Kidney (tissue), 22 donors: ENCODE results near the gene RNF180. TPM values are rescaled to one million over a fixed set of nuclear protein-coding genes. Genes with fewer than 3 reads are reported as not detected.
A peak's percentile ranks its signal among the peaks of the same experiment; 100 is the strongest.

Experiments used
- DNase-seq, 5 donors: peaks; one replicate each; pipeline ENCODE4 v3.0.0-alpha.2; 2013 to 2020
- FAIRE-seq: peaks from 2 replicates; lab custom pipeline; 2012; peaks lifted over from hg19 to GRCh38; lab: Jason Lieb, UNC
- H3K27ac ChIP-seq, 2 donors: one replicate each; pipeline ENCODE4 v1.7.0; 2013; ENCODE audit warnings: low read depth in 2 of 2, low read length in 2 of 2, inconsistent platforms in 1 of 2
- H3K27me3 ChIP-seq: one replicate; pipeline ENCODE4 v1.7.1; 2013; ENCODE audit warnings: low read length, inconsistent platforms; ENCODE audit not compliant: control insufficient read depth, insufficient read depth
- H3K36me3 ChIP-seq, 3 donors: one replicate each; pipeline versions ENCODE4 v1.7.0 to v1.7.1; 2013; ENCODE audit warnings: low read length in 3 of 3, control low read depth in 1 of 3, inconsistent platforms in 1 of 3; ENCODE audit not compliant: insufficient read depth in 3 of 3, control insufficient read depth in 2 of 3
- H3K4me1 ChIP-seq, 3 donors: one replicate each; pipeline versions ENCODE4 v1.7.0 to v1.7.1; 2013; ENCODE audit warnings: low read length in 3 of 3, inconsistent platforms in 1 of 3, low read depth in 1 of 3; ENCODE audit not compliant: control insufficient read depth in 2 of 3, insufficient read depth in 2 of 3
- H3K4me3 ChIP-seq, 3 donors: one replicate each; pipeline versions ENCODE4 v1.7.0 to v1.8.1; 2013; ENCODE audit warnings: low read length in 3 of 3, control low read depth in 1 of 3, inconsistent platforms in 1 of 3
- H3K9ac ChIP-seq, 3 donors: one replicate each; pipeline versions ENCODE4 v1.7.0 to v1.7.1; 2013; ENCODE audit warnings: low read length in 3 of 3, control low read depth in 1 of 3, inconsistent platforms in 1 of 3
- H3K9me3 ChIP-seq, 3 donors: one replicate each; pipeline versions ENCODE4 v1.7.0 to v1.7.1; 2013; ENCODE audit warnings: low read length in 3 of 3, control low read depth in 1 of 3, inconsistent platforms in 1 of 3; ENCODE audit not compliant: control insufficient read depth in 2 of 3, insufficient read depth in 1 of 3
- intact Hi-C: fragments of 100-400 bp; cut with DNase I; formaldehyde crosslinking; loops from one replicate; pipeline ENCODE4 v1.11.1; 2022
- long read RNA-seq, 10 donors: library from polyadenylated mRNA in 1 of 10; unstranded in 1 of 10; transcript quantifications; one replicate each; pipeline ENCODE4 v2.0.0 and lab custom pipeline, GENCODE V29; 2021 to 2026
- polyA plus RNA-seq: library from polyadenylated mRNA; stranded (reverse); fragments of 350-450 nt; fragmentation: Illumina TruSeq; extraction: RNeasy Lipid Tissue Mini Kit (QIAGEN cat#74804); gene quantifications from one replicate; pipeline ENCODE4 v1.2.3, GENCODE V29; 2014; ENCODE audit warnings: low read depth, low replicate concordance; ENCODE audit not compliant: insufficient read depth
- total RNA-seq: library from RNA; stranded (reverse); fragmentation: NEBNext Ultra II Directional; extraction: Animal tissue kit (Norgen Biotek cat#: 25700); gene quantifications from one replicate; pipeline ENCODE4 v1.2.1, GENCODE V29; 2021
- TF ChIP-seq, protein P1 (sequence below): IDR thresholded peaks from 3 replicates; pipeline ENCODE4 v1.5.1; 2012; ENCODE audit warnings: mild to moderate bottlenecking, moderate library complexity, borderline replicate concordance; ENCODE audit not compliant: insufficient read depth; ENCODE audit errors: extremely low read depth
- donor health status: control.
- donor health status: control.
- donor health status: control.
- donor health status: control.
- donor health status: control.
- donor health status: DM: yes; HTN: yes; CAD: no.
- donor health status: Normal renal cell carcinoma (clear cell type).

The RNF180 gene
- total RNA-seq (23.0 TPM), polyA plus RNA-seq (3.8 TPM)
- long read RNA-seq, donor 1: 0 reads
- long read RNA-seq, donor 2, full-length matches to known transcripts: 1 of 1 reads
- long read RNA-seq, donor 2, partial matches to known transcripts: 0 of 1 reads
- long read RNA-seq, donor 2, other reads (novel, unspliced or antisense): 0 of 1 reads
- long read RNA-seq, donor 3, full-length matches to known transcripts: 2 of 2 reads
- long read RNA-seq, donor 3, partial matches to known transcripts: 0 of 2 reads
- long read RNA-seq, donor 3, other reads (novel, unspliced or antisense): 0 of 2 reads
- long read RNA-seq, donor 4, full-length matches to known transcripts: 1 of 1 reads
- long read RNA-seq, donor 4, partial matches to known transcripts: 0 of 1 reads
- long read RNA-seq, donor 4, other reads (novel, unspliced or antisense): 0 of 1 reads
- long read RNA-seq, donor 5: 0 reads
- long read RNA-seq, donor 6, full-length matches to known transcripts: 1 of 1 reads
- long read RNA-seq, donor 6, partial matches to known transcripts: 0 of 1 reads
- long read RNA-seq, donor 6, other reads (novel, unspliced or antisense): 0 of 1 reads
- long read RNA-seq, donor 7, full-length matches to known transcripts: 7 of 18 reads
- long read RNA-seq, donor 7, partial matches to known transcripts: 2 of 18 reads
- long read RNA-seq, donor 7, other reads (novel, unspliced or antisense): 9 of 18 reads
- long read RNA-seq, donor 8: 0 reads
- long read RNA-seq, donor 9, full-length matches to known transcripts: 1 of 1 reads
- long read RNA-seq, donor 9, partial matches to known transcripts: 0 of 1 reads
- long read RNA-seq, donor 9, other reads (novel, unspliced or antisense): 0 of 1 reads
- long read RNA-seq, donor 10, partial matches to known transcripts: 5 of 5 reads
- long read RNA-seq, donor 10, other reads (novel, unspliced or antisense): 0 of 5 reads

- H3K9me3 ChIP-seq: no peaks in the 10 kb centered on the region
- no peaks in the 10 kb centered on the region for H3K27me3 ChIP-seq
- intact Hi-C loops: no loop called here
- H3K27ac ChIP-seq: peak within 1 kb of the TSS; percentile 73 to 74
- TF ChIP-seq, protein P1, sequence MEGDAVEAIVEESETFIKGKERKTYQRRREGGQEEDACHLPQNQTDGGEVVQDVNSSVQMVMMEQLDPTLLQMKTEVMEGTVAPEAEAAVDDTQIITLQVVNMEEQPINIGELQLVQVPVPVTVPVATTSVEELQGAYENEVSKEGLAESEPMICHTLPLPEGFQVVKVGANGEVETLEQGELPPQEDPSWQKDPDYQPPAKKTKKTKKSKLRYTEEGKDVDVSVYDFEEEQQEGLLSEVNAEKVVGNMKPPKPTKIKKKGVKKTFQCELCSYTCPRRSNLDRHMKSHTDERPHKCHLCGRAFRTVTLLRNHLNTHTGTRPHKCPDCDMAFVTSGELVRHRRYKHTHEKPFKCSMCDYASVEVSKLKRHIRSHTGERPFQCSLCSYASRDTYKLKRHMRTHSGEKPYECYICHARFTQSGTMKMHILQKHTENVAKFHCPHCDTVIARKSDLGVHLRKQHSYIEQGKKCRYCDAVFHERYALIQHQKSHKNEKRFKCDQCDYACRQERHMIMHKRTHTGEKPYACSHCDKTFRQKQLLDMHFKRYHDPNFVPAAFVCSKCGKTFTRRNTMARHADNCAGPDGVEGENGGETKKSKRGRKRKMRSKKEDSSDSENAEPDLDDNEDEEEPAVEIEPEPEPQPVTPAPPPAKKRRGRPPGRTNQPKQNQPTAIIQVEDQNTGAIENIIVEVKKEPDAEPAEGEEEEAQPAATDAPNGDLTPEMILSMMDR: no peak
- FAIRE-seq (no peak), DNase-seq (peak; percentile 69 to 83 (median 72))
- no peaks in the 10 kb centered on the region for H3K36me3 ChIP-seq
- H3K4me3 ChIP-seq: peak within 1 kb of the TSS; percentile 68 to 91 (median 84)
- H3K4me1 ChIP-seq: peaks cover 0 to 5% (median 0%) of the 10 kb centered on the region in 3 donors
- peak within 1 kb of the TSS; percentile 48 to 95 (median 88) for H3K9ac ChIP-seq
Measured at GRCh38 chr5:64165500-64166200, at the start of gene RNF180. TSS of gene RNF180 (plus strand) at chr5:64165843. CDS start at chr5:64200808, 34,965 bp downstream.

DNA sequence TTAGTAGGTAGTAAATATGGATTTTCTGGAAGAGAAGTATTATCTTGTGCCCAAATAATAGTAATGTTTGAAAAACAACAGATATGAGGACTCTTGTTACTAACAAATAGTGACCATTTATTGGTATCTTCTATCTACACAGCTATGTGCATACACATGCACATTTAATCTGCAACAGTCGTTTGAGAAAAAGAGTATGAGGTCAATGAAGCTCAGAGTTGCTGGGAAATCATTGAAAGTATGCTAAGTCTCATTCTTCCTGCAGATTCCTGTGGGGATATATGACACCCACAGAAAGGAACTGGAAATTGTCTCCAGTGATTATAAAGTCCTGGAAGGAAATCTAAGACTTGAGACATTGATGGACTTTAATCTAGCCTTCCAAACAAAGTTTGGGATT is 40.1 kb upstream of the RNF180 start:
- TF ChIP-seq, protein P1: no peak
- Histone ChIP-seq H3K4me3 (no peak overlapping the region), H3K9me3 (no peaks in the 10 kb centered on the region), H3K9ac (no peak overlapping the region), H3K27ac (no peak overlapping the region), H3K4me1 (no peaks in the 10 kb centered on the region), H3K27me3 (no peaks in the 10 kb centered on the region), H3K36me3 (no peaks in the 10 kb centered on the region)
- DNase-seq (no peak), FAIRE-seq (no peak)
- intact Hi-C loops: no loop called here

DNA sequence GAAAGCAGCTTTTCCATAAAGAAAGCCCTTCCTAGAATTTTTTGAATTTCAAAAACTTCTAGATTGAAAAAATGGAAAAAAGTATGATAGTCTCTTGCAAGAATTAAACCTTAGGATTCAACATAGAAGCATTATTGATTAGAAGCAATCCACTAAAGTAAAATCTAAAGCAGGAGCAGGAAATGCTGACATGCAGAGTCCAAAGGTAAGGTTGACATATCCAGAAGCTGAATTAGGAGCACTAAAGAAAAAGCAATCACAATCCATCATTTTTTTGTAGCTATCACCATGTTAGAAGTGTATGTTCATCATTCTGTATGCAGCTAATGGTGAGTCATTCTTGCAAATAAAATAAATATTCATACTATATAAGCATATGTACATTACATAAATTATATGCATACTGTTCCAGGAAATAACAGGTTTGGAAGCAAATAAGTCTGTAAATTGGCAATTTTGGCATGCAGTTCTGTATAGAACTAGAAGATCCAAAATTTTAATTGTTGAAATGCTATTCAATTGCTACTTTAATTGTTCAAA is 39.4 kb upstream of the RNF180 start:
- Histone ChIP-seq H3K4me3 (no peak overlapping the region), H3K4me1 (no peaks in the 10 kb centered on the region), H3K9ac (no peak overlapping the region), H3K9me3 (no peaks in the 10 kb centered on the region), H3K36me3 (no peaks in the 10 kb centered on the region), H3K27me3 (no peaks in the 10 kb centered on the region), H3K27ac (no peak overlapping the region)
- intact Hi-C loops: no loop called here
- FAIRE-seq: no peak
- DNase-seq: no peak
- TF ChIP-seq, protein P1: no peak
